GM12878 (cell line): ENCODE data around the gene GALNT6. TPM values are rescaled to one million over a fixed set of nuclear protein-coding genes. Genes with fewer than 3 reads are reported as not detected.
A peak's percentile ranks its signal among the peaks of the same experiment; 100 is the strongest.

Source experiments
- ATAC-seq: fragments of 200-7000 bp; cut with Tn5 transposase; 3 replicates; pipeline ENCODE4 v1.9.1; 2020; ENCODE audit warnings: mild to moderate bottlenecking, moderate library complexity
- BruUV-seq: library from RNA; stranded (reverse); fragments of 400-500 nt; replicated peaks from 2 replicates; lab custom pipeline; 2021; lab: Mats Ljungman, UMichigan
- CTCF ChIA-PET: fragments of 300-600 bp; sonication (Branson Sonifier 250); formaldehyde crosslinking; extraction: SDS; loops from one replicate; lab custom pipeline; 2021; ENCODE audit warnings: inconsistent platforms; lab: Yijun Ruan, JAX
- POLR2A ChIA-PET: fragments of 350-600 bp; formaldehyde crosslinking; extraction: SDS; loops from one replicate; lab custom pipeline; 2021; ENCODE audit warnings: inconsistent platforms; lab: Charles Lee
- RAD21 ChIA-PET: fragments of 300-600 bp; sonication (Branson Sonifier 250); formaldehyde crosslinking; loops from one replicate; lab custom pipeline; 2023; ENCODE audit warnings: antibody characterized with exemption; ENCODE audit not compliant: unreplicated experiment; lab: Charles Lee
- SMC1A ChIA-PET: fragments of 300-600 bp; sonication (Branson Sonifier 250); formaldehyde crosslinking; loops from one replicate; lab custom pipeline; 2023; ENCODE audit not compliant: unreplicated experiment, uncharacterized antibody; lab: Charles Lee
- DNase-seq: peaks from one replicate; pipeline ENCODE4 v3.0.0-alpha.2; 2011; ENCODE audit warnings: low read depth, low spot score
- FAIRE-seq: peaks from 3 replicates; lab custom pipeline; 2011; peaks lifted over from hg19 to GRCh38; lab: Jason Lieb, UNC
- H2AFZ ChIP-seq: 2 replicates; pipeline ENCODE4 v1.6.0; 2011; ENCODE audit warnings: low read depth, low read length, control low read depth; ENCODE audit not compliant: control insufficient read depth
- H3K27ac ChIP-seq: 2 replicates; pipeline ENCODE4 v1.5.1; 2011; ENCODE audit warnings: control low read depth; ENCODE audit not compliant: control insufficient read depth, insufficient read depth
- H3K27me3 ChIP-seq, 2 experiments: replicated peaks in 1 of 2; 2 replicates each; pipeline versions ENCODE4 v1.6.0 to v1.6.1; 2011; ENCODE audit warnings: low read length in 1 of 2; ENCODE audit not compliant: control insufficient read depth in 2 of 2, insufficient read depth in 2 of 2
- H3K36me3 ChIP-seq, 2 experiments: 2 replicates each; pipeline ENCODE4 v1.5.1; 2011; ENCODE audit warnings: low read length in 1 of 2; ENCODE audit not compliant: control insufficient read depth in 2 of 2, insufficient read depth in 2 of 2
- H3K4me1 ChIP-seq: 2 replicates; pipeline ENCODE4 v1.6.1; 2011; ENCODE audit warnings: mild to moderate bottlenecking, low read length, moderate library complexity, mixed read lengths; ENCODE audit not compliant: control insufficient read depth, insufficient read depth
- H3K4me2 ChIP-seq: 2 replicates; pipeline ENCODE4 v1.6.0; 2011; ENCODE audit warnings: control low read depth; ENCODE audit not compliant: control insufficient read depth, insufficient read depth
- H3K4me3 ChIP-seq: fragments of 200-600 bp; sonication (generic); 2 replicates; pipeline ENCODE4 v1.5.1; 2016
- H3K79me2 ChIP-seq: 2 replicates; pipeline ENCODE4 v1.6.0; 2011; ENCODE audit warnings: low read length; ENCODE audit not compliant: control insufficient read depth, insufficient read depth
- H3K9ac ChIP-seq: 2 replicates; pipeline ENCODE4 v1.8.0; 2011; ENCODE audit warnings: low read length, control low read depth, mixed read lengths; ENCODE audit not compliant: control insufficient read depth, insufficient read depth
- H3K9me3 ChIP-seq: replicated peaks from 3 replicates; pipeline ENCODE4 v1.5.1; 2011; ENCODE audit warnings: mild to moderate bottlenecking, low read length; ENCODE audit not compliant: control insufficient read depth, insufficient read depth
- H4K20me1 ChIP-seq: 2 replicates; pipeline ENCODE4 v1.6.0; 2011; ENCODE audit not compliant: control insufficient read depth, insufficient read depth
- BHLHE40 ChIP-seq, 2 experiments: fragments of 450-650 bp in 1 of 2; IDR thresholded peaks; 2 replicates each; pipeline ENCODE4 v1.6.1; 2011 to 2017; ENCODE audit warnings: low read depth in 2 of 2, borderline replicate concordance in 1 of 2, improper control_type of control experiment in 1 of 2, low read length in 1 of 2, mild to moderate bottlenecking in 1 of 2
- CBX5 ChIP-seq: sonication (generic); IDR thresholded peaks from 2 replicates; pipeline ENCODE4 v1.6.1; 2016; ENCODE audit warnings: low read depth, moderate library complexity, mild to moderate bottlenecking, inconsistent platforms
- CEBPB ChIP-seq, 2 experiments: fragments of 150-350 bp in 1 of 2; IDR thresholded peaks; 2 replicates each; pipeline ENCODE4 v1.6.1; 2012 to 2014; ENCODE audit warnings: low read depth in 2 of 2, low read length in 2 of 2, borderline replicate concordance in 1 of 2, inconsistent platforms in 1 of 2
- E2F4 ChIP-seq: IDR thresholded peaks from 2 replicates; pipeline ENCODE4 v1.6.1; 2012; ENCODE audit warnings: low read depth, low read length, improper control_type of control experiment
- EGR1 ChIP-seq, 2 experiments: IDR thresholded peaks; 1 replicate in 1 of 2; 2 replicates in 1 of 2; pipeline ENCODE4 v1.6.1; 2011 to 2012; ENCODE audit warnings: low read depth in 2 of 2, low read length in 2 of 2, borderline replicate concordance in 1 of 2, mild to moderate bottlenecking in 1 of 2, moderate library complexity in 1 of 2
- RB1 ChIP-seq: fragments of 450-650 bp; formaldehyde crosslinking; IDR thresholded peaks from 2 replicates; pipeline ENCODE4 v1.6.1; 2017; ENCODE audit warnings: mild to moderate bottlenecking, borderline replicate concordance
- RBBP5 ChIP-seq: fragments of 200-600 bp; sonication (generic); conservative IDR thresholded peaks from 2 replicates; pipeline ENCODE4 v1.6.1; 2016
- SIN3A ChIP-seq: IDR thresholded peaks from 2 replicates; pipeline ENCODE4 v1.6.1; 2012; ENCODE audit warnings: low read depth, low read length, improper control_type of control experiment
- SKIL ChIP-seq: fragments of 450-650 bp; IDR thresholded peaks from 2 replicates; pipeline ENCODE4 v1.6.1; 2017; ENCODE audit warnings: mild to moderate bottlenecking, low read depth, inconsistent platforms; ENCODE audit not compliant: poor library complexity, severe bottlenecking
- SUZ12 ChIP-seq: fragments of 200-600 bp; sonication (generic); IDR thresholded peaks from one replicate; pipeline ENCODE4 v1.6.1; 2018; ENCODE audit warnings: antibody characterized with exemption, mild to moderate bottlenecking; ENCODE audit not compliant: unreplicated experiment
- ZBED1 ChIP-seq: IDR thresholded peaks from 2 replicates; pipeline ENCODE4 v1.6.1; 2016; ENCODE audit warnings: borderline replicate concordance
- ZNF622 ChIP-seq: fragments of 450-650 bp; IDR thresholded peaks from 2 replicates; pipeline ENCODE4 v1.6.1; 2017; ENCODE audit warnings: mild to moderate bottlenecking, inconsistent platforms
- WGBS: methylation state at CpG from one replicate; pipeline ENCODE4 v1.1.6; 2016; ENCODE audit warnings: low lambda C conversion rate; ENCODE audit not compliant: insufficient replicate concordance, insufficient coverage; ENCODE audit errors: missing lambda C conversion rate; 5-methylcytosine and 5-hydroxymethylcytosine counted together
- in situ Hi-C: fragments of 300-500 bp; cut with MboI; formaldehyde crosslinking; loops from 9 replicates; pipeline ENCODE4 v1.14.3; 2018; ENCODE audit warnings: mixed read lengths
- intact Hi-C: fragments of 100-400 bp; cut with micrococcal nuclease; formaldehyde crosslinking; loops from one replicate; pipeline ENCODE4 v1.14.2; 2022; ENCODE audit not compliant: unreplicated experiment
- polyA plus RNA-seq, 11 experiments: library from polyadenylated mRNA; depleted of rRNA in 4 of 11; unstranded in 6 of 11; stranded (reverse) in 5 of 11; fragments of >200 nt; fragmentation: Nextera tagmentation in 4 of 11; fragmentation: Illumina TruSeq in 1 of 11; extraction: Ambion mirVana in 4 of 11; extraction: Trizol in 1 of 11; gene quantifications; 1 replicate in 1 of 11; 2 replicates in 10 of 11; pipeline versions ENCODE4 v1.2.1 to v1.2.3, GENCODE V29; 2011 to 2016; ENCODE audit warnings: inconsistent platforms in 2 of 11, missing spikeins in 2 of 11, low read depth in 1 of 11
- total RNA-seq, 4 experiments: library from RNA; depleted of rRNA in 3 of 4; stranded (reverse); fragments of >200 nt in 3 of 4; fragmentation: Illumina TruSeq in 1 of 4; extraction: Trizol in 1 of 4; gene quantifications; 2 replicates each; pipeline versions ENCODE4 v1.2.1 to v1.2.3, GENCODE V29; 2013 to 2021

GALNT6 gene
- total and polyA plus RNA-seq, 10 of the 15 experiments (the other 5 are each of a cell fraction or from before 2014, with no cell fraction given): 6.6 to 40.4 (median 23.7) TPM

- WGBS: 47% methylated on average over 10 of the region's 10 CpGs
- intact Hi-C loops (no loop called here), in situ Hi-C loops (no loop called here)
- Histone ChIP-seq H3K27ac (peak overlapping the region; percentile 4; the same call in 1 of the 2 replicates), H4K20me1 (no peaks in the 10 kb centered on the region), H2AFZ (no peak overlapping the region), H3K4me2 (peak overlapping the region; percentile 68), H3K4me1 (peaks cover 35% of the 10 kb centered on the region), H3K79me2 (peaks cover 21% of the 10 kb centered on the region), H3K9me3 (no peaks in the 10 kb centered on the region), H3K4me3 (peak overlapping the region; percentile 52), H3K9ac (0 out of 2 replicates have a peak overlapping the region, but pooled peaks have one; percentile 9), H3K36me3 (no peaks in the 10 kb centered on the region; a peak in 1 of 4 replicates), H3K27me3 (no peaks in the 10 kb centered on the region)
- SMC1A ChIA-PET: interaction anchor here (2.7 to 2.8 kb wide), 2 partner anchors 17 to 19 kb away, joined by 9 to 11 read pairs; no protein-coding TSS in a partner anchor
- DNase-seq (no peak), FAIRE-seq (no peak), ATAC-seq (no peak)
- CTCF ChIA-PET: interaction anchor here (1.0 to 2.7 kb wide), 3 partner anchors 14 to 125 kb away, joined by 3 to 8 read pairs (median 5); no protein-coding TSS in a partner anchor
- POLR2A ChIA-PET: interaction anchor here (1.3 to 5.4 kb wide), 2 partner anchors 14 to 19 kb away, joined by 5 to 28 read pairs; no protein-coding TSS in a partner anchor
- RAD21 ChIA-PET: no interaction called here
- BruUV-seq: no TSS peak
- TF ChIP-seq RBBP5: no peak
- TF ChIP-seq BHLHE40 (IDR thresholded peaks at IDR 0.05; ENCODE audit: borderline replicate concordance in 1 of 2, low read depth in 2 of 2, low read length in 1 of 2): no peak
- no peak for TF ChIP-seq RB1
- TF ChIP-seq E2F4: no peak
- TF ChIP-seq CEBPB (IDR thresholded peaks at IDR 0.05; ENCODE audit: borderline replicate concordance in 1 of 2, low read depth in 2 of 2, low read length in 2 of 2): no peak
- no peak for TF ChIP-seq SIN3A
- TF ChIP-seq SKIL: no peak
- no peak for TF ChIP-seq ZNF622
- no peak for TF ChIP-seq EGR1 (IDR thresholded peaks at IDR 0.05; ENCODE audit: borderline replicate concordance in 1 of 2, low read depth in 2 of 2, low read length in 2 of 2)
- TF ChIP-seq CBX5: no peak
- TF ChIP-seq SUZ12: no peak
- no peak for TF ChIP-seq ZBED1
Observed at GRCh38 chr12:51388069-51388799, 3.0 kb downstream of the GALNT6 start.
